ENCODE results near the gene PRR22. TPM values are rescaled to one million over a fixed set of nuclear protein-coding genes. Genes with fewer than 3 reads are reported as not detected.

Gene PRR22
- total and polyA plus RNA-seq, 9 of the 15 experiments (the other 6 are each of a cell fraction or from before 2014, with no cell fraction given), result 0.03 to 12.0 (median 2.0) TPM; not detected in 1

DNA sequence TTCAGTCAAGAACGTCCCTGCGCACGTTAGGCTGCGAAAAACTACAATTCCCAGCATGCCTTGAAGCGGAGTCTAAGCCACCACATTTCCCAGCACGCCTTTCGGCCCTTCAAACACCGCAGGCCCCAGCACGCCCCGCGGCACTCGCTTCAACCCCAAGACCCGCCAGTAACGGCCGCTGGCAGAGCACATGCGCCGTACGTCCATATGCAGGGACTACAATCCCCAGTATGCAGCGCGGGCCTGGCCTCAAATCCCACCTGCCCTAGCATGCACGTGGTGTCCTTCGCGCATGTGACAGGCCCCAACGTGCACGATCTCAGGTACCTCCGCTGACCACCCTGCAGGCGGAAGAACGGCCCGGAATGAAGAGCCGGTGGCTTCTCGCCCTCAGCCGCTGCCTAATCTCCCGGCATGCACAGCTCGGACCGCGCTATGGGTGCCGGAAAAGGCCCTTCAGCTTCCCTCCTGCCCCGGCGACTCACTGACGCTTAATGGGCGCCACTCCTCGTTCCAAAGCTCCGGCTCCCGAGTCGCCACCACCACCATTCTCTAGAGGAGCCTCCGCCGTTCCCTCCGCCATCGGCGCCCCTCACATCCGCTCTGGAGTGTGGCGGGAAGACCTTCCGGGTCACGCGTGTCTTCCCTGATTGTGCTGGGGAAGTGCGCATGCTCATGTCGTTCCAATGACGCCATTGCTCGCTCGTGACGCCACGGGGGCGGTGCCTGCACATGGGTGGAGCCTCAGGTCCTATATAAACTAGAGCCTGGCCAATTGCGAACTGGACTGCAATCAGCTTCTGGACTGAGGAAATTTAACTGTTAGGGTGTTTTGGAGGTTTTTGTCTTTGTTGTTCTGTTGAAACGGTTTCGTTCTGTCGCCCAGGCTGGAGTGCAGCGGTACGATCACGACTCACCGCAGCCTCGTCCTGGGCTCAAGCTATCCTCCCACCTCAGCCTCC is 6.3 kb upstream of the PRR22 start, which contains the start of gene DUS3L (continued):
- TF ChIP-seq, protein P1, sequence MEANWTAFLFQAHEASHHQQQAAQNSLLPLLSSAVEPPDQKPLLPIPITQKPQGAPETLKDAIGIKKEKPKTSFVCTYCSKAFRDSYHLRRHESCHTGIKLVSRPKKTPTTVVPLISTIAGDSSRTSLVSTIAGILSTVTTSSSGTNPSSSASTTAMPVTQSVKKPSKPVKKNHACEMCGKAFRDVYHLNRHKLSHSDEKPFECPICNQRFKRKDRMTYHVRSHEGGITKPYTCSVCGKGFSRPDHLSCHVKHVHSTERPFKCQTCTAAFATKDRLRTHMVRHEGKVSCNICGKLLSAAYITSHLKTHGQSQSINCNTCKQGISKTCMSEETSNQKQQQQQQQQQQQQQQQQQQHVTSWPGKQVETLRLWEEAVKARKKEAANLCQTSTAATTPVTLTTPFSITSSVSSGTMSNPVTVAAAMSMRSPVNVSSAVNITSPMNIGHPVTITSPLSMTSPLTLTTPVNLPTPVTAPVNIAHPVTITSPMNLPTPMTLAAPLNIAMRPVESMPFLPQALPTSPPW (CRISPR knock-in tag; IDR thresholded peaks at IDR 0.05), result no peak; the same call in none of the 2 replicates
- no peak for TF ChIP-seq NCOR1 (IDR thresholded peaks at IDR 0.05)
- TF ChIP-seq HNRNPUL1 (IDR thresholded peaks at IDR 0.05; ENCODE audit: low read length), result no peak
- no peak for TF ChIP-seq HOXB6 (CRISPR knock-in tag; IDR thresholded peaks at IDR 0.05; ENCODE audit: borderline replicate concordance)
- TF ChIP-seq XRCC3 (IDR thresholded peaks at IDR 0.05), result no peak
- TF ChIP-seq MYC (IDR thresholded peaks at IDR 0.05; ENCODE audit: low read depth, low read length), result peak; percentile 99
- peak; percentile 100 for TF ChIP-seq MYC (CRISPR knock-in tag; IDR thresholded peaks at IDR 0.05; ENCODE audit: borderline replicate concordance, low read depth)
- TF ChIP-seq PRDM10 (IDR thresholded peaks at IDR 0.05; ENCODE audit: partially characterized antibody), result peak; percentile 30
- peak; percentile 74; the same call in 1 of the 2 replicates for TF ChIP-seq ZNF584 (CRISPR knock-in tag; IDR thresholded peaks at IDR 0.05; ENCODE audit: low read depth)
- TF ChIP-seq HDAC6 (IDR thresholded peaks at IDR 0.05; ENCODE audit: low read depth, low read length), result no peak
- peak; percentile 82 for TF ChIP-seq FOXJ2 (tag; IDR thresholded peaks at IDR 0.05)
- TF ChIP-seq NELFE (IDR thresholded peaks at IDR 0.05; ENCODE audit: insufficient read depth, insufficient read length), result no peak
- TF ChIP-seq ZBTB8A (IDR thresholded peaks at IDR 0.05; ENCODE audit: partially characterized antibody), result no peak
- peak; percentile 91; the same call in 1 of the 2 replicates for TF ChIP-seq HMGXB4 (CRISPR knock-in tag; IDR thresholded peaks at IDR 0.05)
- TF ChIP-seq LEF1 (IDR thresholded peaks at IDR 0.05), result no peak
- 0 out of 2 replicates have a peak, but pooled peaks have one; percentile 13 for TF ChIP-seq BCOR (IDR thresholded peaks at IDR 0.05)
- TF ChIP-seq HNRNPLL (IDR thresholded peaks at IDR 0.05; ENCODE audit: low read depth, low read length, poor library complexity, severe bottlenecking), result peak; percentile 74
- TF ChIP-seq ZNF395 (CRISPR knock-in tag; IDR thresholded peaks at IDR 0.05), result peak; percentile 88; the same call in 1 of the 2 replicates
- no peak for TF ChIP-seq HNRNPK (IDR thresholded peaks at IDR 0.05; ENCODE audit: low read depth, low read length, poor library complexity, severe bottlenecking)

Measured in K562 (cell line).